ENCODE data around the gene ANKMY1.

DNA sequence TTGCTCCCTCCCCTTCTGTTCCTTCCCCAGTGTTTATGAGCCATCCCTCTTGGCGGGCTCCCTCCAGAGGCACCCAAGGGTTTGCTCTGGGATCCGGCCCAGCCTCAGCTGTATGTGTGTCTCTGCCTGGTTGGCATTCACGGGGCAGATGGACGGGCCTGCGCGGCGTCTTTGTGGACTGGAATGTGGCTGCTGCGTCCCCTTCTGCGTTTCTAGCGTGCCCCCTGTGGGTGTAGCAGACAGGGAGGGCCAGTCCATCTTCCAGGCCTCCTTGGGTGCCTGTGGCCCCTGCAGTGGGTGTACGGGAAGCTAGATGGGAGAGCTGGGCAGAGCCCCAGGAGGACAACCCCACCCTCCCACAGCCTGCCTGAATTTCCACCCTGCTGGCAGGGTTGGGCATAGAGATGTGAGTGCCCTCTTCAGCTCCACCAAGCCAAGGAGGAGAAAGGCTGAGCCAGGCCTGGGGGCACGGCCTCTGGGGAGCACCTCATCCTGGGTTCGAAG is 106.6 kb downstream of the ANKMY1 start:
- TF ChIP-seq, protein P1, sequence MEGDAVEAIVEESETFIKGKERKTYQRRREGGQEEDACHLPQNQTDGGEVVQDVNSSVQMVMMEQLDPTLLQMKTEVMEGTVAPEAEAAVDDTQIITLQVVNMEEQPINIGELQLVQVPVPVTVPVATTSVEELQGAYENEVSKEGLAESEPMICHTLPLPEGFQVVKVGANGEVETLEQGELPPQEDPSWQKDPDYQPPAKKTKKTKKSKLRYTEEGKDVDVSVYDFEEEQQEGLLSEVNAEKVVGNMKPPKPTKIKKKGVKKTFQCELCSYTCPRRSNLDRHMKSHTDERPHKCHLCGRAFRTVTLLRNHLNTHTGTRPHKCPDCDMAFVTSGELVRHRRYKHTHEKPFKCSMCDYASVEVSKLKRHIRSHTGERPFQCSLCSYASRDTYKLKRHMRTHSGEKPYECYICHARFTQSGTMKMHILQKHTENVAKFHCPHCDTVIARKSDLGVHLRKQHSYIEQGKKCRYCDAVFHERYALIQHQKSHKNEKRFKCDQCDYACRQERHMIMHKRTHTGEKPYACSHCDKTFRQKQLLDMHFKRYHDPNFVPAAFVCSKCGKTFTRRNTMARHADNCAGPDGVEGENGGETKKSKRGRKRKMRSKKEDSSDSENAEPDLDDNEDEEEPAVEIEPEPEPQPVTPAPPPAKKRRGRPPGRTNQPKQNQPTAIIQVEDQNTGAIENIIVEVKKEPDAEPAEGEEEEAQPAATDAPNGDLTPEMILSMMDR (conservative IDR thresholded peaks at IDR 0.05; ENCODE audit: low read depth, low read length), result no peak
- no peak for TF ChIP-seq EZH2 (IDR thresholded peaks at IDR 0.05; ENCODE audit: low read length, unreplicated experiment)
- TF ChIP-seq EZH2phosphoT487 (IDR thresholded peaks at IDR 0.05; ENCODE audit: borderline replicate concordance, low read length), result no peak

Measured in PC-3 (cell line).